RKO (cell line): ENCODE data around the gene CYP24A1.
A peak's percentile ranks its signal among the peaks of the same experiment; 100 is the strongest.

Source experiments
- DNase-seq: peaks from one replicate; pipeline ENCODE4 v3.0.0-alpha.2; 2016; ENCODE audit warnings: low spot score

Gene CYP24A1

GRCh38 chr20:54172856-54173652 lies 732 bp downstream of the CYP24A1 start:
- DNase-seq: no peak

GRCh38 chr20:54172532-54172855 lies 1.3 kb downstream of the CYP24A1 start:
- DNase-seq: no peak

DNA sequence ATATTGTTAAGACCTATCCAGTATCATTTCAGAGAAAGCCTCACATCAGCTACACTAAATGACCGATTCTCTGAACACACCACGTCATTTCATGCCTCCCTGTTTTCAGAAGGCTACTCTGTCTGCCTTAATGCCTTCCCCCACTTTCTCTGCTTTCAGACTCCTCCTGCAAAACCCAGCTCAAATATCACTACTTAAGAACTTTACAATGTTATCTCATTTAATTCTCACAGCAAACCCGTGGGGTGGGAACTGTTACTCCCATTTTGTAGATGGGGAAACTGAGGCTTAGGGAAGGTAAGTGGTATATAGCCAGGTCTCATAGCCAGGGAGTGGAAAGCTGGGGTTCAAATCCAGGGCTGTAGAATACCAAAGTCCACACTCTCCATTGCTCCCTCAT lies 2.8 kb downstream of the CYP24A1 start:
- DNase-seq: no peak

- DNase-seq: no peak
Observed at GRCh38 chr20:54170026-54170471, 3.7 kb downstream of the CYP24A1 start.

GRCh38 chr20:54168961-54169862 lies 4.6 kb downstream of the CYP24A1 start:
- DNase-seq: no peak

DNA sequence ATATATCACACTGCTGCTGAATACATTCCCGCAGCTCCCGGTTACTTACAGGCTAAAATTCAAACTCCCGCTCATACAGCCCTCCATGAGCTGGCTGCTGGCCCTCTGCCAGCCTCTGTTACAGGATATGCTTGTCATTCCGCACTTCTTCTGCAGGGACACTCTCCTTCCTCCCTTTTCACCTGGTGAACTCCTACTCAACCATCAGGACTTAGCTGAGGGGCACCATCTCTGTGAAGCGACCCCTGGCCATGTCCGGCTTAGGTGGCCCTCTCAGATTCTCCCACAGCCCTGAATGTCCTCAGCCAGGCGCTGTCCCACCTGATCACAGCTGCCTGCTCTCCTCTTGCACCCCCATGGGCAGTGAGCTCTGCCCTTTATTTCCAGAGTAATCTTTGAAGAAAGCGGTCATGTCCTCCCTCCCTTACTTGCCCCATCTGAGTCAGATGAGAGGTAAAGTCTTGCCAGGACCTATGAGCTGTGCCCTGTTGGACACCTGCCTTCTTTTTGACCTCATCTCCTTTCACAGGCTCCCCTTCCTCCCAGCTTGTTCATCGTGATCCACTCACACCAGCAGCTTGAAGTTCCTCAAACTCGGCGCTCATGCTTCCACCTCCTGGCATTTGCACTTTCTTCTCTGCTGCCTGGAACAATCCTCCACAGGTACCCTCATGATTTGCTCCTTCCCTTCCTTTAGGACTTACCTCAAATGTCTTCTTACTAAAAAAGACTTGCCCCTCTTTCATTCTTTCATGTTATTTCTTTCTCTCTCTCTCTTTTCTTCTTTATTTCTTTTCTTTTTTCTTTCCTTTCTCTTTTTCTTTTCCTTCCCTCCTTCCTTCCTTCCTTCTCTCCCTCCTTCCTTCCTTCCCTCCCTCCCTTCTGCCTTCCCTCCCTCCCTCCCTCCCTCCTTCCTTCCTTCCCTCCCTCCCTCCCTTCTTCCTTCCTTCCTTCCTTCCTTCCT lies 5.6 kb downstream of the CYP24A1 start:
- DNase-seq: peak; percentile 74

- DNase-seq: no peak
Observed at GRCh38 chr20:54166987-54167662, 6.7 kb downstream of the CYP24A1 start.

- no peak for DNase-seq
Observed at GRCh38 chr20:54165803-54166202, 8.0 kb downstream of the CYP24A1 start.

GRCh38 chr20:54165014-54165413 lies 8.8 kb downstream of the CYP24A1 start:
- DNase-seq: no peak

DNA sequence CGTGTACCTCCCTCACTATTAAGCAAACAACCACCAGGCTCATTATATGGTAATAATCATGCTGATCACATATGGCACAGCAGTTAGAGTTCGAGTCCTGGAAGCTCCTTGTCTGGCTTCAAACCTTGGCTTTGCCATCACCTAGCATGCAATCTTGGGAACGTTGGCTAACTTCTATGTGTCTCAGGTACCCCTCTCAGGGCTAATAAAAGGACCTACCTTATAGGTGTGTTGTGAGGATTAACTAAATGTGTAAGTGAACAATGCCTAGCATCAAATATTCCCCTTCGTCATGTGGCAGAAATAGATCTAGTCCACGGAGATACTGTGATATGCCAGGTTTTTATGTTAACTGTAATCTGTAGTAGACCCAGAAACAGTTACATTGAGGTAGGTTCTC lies 10.4 kb downstream of the CYP24A1 start:
- no peak for DNase-seq

DNA sequence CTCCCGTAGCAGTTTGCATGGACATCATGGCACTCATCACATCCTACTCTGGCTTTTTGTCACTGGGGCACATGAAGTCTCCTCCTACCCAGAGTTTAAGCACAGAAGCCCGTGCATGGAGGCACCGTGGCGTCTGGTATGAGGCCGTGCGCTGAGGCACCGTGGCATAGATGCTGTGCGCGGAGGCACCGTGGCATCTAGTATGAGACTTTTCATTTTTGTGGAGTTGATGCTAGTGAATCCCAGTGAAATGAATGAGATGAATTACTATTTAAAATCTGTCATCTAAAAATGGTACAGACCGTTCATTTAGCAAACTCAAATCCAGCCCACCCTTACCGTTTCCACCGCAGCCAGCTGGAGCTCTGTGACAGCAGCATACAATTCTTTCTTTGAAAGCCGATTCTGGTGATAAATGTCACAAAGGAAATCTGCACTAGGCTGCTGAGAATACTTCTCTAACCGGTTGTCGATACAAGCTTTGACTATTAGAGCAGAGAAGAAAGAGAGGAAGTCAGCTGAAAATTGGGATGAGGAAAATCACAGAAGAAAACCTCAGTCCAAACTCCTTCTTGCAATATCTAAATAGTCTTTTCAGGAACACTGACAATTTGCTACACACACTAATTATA lies 11.3 kb downstream of the CYP24A1 start:
- DNase-seq: no peak

DNA sequence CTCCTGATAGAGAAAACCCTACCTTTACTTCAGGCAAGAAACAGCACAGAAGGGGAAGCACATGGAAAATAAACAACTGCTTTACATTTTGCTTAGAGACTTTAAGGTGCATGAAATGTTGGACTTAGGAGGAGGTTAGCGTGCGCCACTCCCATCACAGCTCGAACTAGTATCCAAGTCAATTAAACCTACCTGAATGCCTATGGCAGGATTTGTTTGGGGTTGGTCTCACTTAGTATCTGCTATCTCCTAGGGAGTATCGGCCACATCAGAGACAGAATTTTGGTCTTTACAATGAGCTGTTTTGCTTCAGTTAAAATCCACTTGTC lies 12.0 kb downstream of the CYP24A1 start:
- DNase-seq: no peak

GRCh38 chr20:54161008-54161820 lies 12.6 kb downstream of the CYP24A1 start:
- no peak for DNase-seq

- DNase-seq: no peak
Observed at GRCh38 chr20:54160065-54161007, 13.4 kb downstream of the CYP24A1 start.

GRCh38 chr20:54158856-54159418 lies 14.8 kb downstream of the CYP24A1 start:
- no peak for DNase-seq

DNA sequence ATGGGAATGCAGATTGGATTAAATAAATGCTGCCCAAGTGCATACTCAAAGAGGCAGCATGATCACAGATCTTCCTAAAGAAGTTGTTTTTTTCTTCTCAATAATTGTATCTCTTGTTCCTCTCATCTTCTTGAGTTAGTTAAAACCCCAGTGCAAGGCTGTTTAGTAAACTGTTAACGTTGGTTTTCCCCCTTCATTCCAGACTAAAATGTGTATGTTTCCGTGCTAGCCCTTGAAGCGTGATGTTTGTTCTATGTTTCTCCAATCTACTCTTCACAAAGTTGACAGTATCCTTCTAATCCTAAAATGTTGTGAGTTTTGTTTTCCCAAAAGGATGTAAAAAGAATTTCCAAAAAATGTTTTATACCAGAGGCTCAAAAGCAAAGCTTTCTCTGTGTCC lies 15.6 kb downstream of the CYP24A1 start:
- DNase-seq: no peak

DNA sequence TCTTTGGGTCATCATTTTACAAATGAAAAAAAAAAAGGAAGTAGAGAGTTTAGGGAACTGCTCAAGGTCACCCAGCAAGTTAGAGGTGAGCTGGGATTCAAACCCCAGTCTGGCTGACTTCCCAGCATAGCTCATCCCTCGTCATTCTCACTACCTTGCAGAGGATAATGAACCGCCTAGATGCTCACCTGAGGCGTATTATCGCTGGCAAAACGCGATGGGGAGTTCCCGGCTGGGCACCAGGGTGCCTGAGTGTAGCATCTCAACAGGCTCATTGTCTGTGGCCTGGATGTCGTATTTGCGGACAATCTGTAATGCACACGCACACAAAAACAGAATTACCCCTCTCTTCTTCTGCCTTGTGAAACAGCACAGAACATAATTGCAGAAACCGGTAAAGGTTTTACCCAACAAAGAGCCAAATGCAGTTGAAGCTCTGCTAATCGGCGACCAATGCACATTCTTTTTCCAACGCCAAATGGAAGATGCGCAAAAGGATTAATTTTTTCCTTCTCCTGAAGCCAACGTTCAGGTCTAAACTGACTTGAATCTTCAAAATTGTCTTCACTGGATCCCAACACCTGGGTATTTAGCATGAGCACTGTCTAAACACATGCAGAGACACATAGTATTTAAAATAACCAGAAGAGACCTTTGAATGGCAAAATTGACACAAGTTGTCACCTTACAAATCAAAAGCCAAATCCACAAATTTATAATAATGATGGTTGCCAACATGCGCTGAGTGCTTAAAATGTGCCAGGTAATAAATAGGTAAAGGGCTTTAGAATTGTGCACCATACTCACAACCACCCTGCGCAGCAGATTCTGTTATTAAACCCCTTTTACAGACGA lies 16.6 kb downstream of the CYP24A1 start:
- no peak for DNase-seq

- no peak for DNase-seq
Observed at GRCh38 chr20:54156522-54156921, 17.3 kb downstream of the CYP24A1 start.
